Glomerular visceral epithelial cell (primary cell): Measurements from ENCODE around the gene UHRF2.
"Not testable (repeated sequence)": the region's sequence is repeated elsewhere in the genome, so short reads cannot be mapped to it uniquely, and the experiment has no call there.

ENCODE experiments used
- DNase-seq: peaks from one replicate; pipeline ENCODE4 v3.0.0-alpha.2; 2016; ENCODE audit errors: extremely low spot score

Gene UHRF2

GRCh38 chr9:6426117-6426516 is 13.1 kb downstream of the UHRF2 start:
- no peak for DNase-seq

- DNase-seq, result no peak
Measured at GRCh38 chr9:6428940-6429889, 16.2 kb downstream of the UHRF2 start.

GRCh38 chr9:6431038-6431437 is 18.0 kb downstream of the UHRF2 start:
- DNase-seq, result no peak

DNA sequence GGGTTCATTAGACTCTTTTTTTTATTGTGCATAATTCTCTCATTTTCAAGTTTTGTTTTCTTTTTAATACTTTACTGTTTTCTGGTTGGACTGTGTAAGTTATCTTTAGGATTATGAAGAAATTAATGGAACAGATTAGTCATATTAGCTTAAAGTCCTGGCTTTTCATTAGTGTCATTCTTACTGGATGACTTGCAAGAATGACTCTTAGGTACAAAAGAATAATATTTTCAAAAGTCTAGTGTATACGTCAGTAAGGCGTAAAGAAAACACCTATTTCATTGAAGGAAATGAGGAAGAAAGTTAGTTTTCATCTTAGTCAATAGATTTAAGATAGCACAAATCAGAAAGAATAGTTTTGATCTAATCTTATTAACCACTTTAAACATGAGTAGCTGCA is 20.4 kb downstream of the UHRF2 start:
- no peak for DNase-seq

- no peak for DNase-seq
Measured at GRCh38 chr9:6439051-6439703, 26.2 kb downstream of the UHRF2 start.

GRCh38 chr9:6440405-6440804 is 27.4 kb downstream of the UHRF2 start:
- DNase-seq, result no peak

- no peak for DNase-seq
Measured at GRCh38 chr9:6441269-6441668, 28.3 kb downstream of the UHRF2 start.

DNA sequence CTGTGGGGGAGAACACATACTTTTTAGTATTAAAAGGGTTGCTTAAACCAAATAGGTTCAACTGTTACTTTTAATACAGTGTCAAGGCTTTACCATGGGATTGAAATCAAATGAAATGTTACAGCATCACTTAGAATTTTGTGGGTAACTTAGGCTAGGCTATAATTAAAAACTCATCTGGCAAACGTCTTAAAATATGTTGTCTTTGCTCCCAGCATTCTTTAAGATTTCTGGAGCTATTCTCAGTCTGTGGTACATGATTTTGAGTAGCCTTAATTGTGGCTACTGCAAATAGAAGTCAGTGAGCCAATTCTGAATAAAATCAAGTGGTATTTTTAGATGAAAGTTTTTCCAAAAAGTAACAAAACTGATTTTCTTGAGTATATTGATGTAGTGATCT is 30.7 kb downstream of the UHRF2 start:
- DNase-seq, result no peak

- no peak for DNase-seq
Measured at GRCh38 chr9:6444128-6444527, 31.1 kb downstream of the UHRF2 start.

DNA sequence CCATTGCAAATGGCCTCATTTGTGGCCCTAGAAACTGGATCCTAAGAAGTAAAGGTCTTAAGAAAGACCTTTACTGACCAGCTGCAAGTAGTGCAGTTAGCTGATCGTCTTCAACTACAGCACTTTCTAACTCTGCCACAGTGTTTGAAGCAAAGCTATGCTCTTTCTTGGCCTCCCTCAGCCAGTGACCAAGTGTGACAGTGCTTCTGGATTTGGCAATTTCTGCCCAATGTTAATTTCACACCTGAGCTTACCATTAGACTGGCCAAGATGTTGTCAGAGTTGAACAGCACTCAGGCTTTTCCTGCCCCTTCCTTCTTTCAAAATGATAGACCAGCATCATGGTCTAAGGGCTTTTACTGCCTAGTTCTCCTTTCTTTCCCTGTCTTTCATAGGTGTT is 36.1 kb downstream of the UHRF2 start:
- no peak for DNase-seq

- no peak for DNase-seq
Measured at GRCh38 chr9:6449645-6450044, 36.6 kb downstream of the UHRF2 start.

DNA sequence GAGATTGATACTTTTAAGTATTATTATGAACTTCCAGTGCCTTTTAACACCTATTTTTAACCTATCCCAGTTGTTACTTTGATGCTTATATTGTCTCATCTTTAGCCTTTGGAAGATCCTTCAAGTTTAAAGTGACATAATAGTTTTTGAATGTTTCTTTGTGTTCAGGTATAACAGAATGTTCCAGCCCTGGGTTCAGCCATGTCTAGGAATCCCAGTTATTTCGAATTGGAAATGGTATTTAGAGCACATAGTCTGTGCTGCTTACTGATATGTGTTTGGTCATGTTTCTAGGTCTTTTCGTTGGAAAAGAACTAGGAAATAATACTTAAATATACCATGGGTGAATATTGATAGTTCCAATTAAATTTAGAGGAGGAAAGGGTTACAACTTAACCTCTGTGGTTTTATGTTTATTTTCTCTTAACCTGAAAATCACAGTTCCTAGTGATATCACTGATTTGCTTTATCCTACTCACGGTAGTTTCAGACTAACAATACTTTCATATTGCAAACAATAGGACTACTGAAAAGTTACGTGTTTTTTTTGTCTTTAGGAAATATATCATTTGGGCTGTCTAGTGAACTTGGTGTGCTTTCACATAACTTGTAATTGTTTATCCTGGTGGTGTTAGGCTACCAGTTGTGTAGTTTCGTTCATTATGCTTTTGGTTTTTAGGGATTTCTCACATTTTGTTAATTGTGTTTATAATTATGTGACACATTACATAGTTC is 37.8 kb downstream of the UHRF2 start:
- no peak for DNase-seq

DNA sequence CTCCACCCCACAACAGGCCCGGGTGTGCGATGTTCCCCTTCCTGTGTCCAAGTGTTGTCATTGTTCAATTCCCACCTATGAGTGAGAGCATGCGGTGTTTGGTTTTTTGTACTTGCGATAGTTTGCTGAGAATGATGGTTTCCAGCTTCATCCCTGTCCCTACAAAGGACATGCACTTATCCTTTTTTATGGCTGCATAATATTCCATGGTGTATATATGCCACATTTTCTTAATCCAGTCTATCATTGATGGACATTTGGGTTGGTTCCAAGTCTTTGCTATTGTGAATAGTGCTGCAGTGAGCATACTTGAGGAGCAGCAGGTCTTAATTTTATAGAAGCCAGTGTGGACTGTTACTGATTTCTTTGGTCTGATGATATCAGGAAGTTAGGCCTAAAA is 42.3 kb downstream of the UHRF2 start:
- not testable (repeated sequence) for DNase-seq

DNA sequence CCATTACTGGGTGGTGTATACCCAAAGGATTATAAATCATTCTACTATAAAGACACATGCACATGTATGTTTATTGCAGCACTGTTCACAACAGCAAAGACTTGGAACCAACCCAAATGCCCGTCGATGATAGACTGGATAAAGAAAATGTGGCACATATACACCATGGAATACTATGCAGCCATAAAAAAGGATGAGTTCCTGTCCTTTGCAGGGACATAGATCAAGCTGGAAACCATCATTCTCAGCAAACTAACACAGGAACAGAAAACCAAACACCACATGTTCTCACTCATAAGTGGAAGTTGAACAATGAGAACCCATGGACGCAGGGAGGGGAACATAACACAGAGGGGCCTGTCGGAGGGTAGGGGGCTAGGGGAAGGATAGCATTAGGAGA is 45.7 kb downstream of the UHRF2 start:
- DNase-seq, result not testable (repeated sequence)

DNA sequence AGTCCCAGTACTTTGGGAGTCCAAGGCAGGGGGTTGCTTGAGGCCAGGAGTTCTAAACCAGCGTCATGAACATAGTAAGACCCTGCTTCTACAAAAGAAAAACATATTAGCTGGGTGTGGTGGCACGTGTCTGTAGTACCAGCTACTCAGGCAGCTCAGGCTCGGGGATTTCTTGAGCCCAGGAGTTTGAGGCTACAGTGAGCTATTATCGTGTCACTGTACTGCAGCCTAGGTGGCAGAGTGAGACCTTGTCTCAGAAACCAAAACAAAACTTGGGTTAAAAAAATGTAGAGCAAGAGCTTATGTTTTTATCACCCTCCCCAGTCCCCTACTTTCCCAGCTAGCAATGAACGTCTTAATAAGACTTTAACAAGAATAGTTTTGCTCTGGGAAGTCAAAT is 46.7 kb downstream of the UHRF2 start:
- DNase-seq, result no peak

DNA sequence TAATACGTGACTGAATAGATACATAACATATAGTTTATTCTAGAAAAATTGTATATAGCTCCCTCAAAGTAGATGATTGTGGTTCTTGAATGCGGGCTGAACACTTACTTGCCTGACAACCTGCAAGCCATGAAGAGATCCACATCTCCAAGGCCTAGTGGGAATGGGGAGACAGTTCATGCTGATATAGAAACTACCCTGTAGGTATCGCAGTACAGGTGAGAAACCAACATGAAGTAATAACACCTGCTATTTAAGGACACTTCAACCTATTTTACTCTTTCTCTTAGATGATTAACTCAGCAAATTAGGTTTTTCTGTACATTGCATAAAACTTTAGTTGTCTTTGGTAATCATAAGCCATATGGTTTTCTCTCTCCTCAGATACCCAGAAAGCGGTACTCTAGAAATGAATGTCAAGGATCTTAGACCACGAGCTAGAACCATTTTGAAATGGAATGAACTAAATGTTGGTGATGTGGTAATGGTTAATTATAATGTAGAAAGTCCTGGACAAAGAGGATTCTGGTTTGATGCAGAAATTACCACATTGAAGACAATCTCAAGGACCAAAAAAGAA is 47.3 kb downstream of the UHRF2 start:
- DNase-seq, result no peak

- no peak for DNase-seq
Measured at GRCh38 chr9:6461619-6462018, 48.6 kb downstream of the UHRF2 start.

DNA sequence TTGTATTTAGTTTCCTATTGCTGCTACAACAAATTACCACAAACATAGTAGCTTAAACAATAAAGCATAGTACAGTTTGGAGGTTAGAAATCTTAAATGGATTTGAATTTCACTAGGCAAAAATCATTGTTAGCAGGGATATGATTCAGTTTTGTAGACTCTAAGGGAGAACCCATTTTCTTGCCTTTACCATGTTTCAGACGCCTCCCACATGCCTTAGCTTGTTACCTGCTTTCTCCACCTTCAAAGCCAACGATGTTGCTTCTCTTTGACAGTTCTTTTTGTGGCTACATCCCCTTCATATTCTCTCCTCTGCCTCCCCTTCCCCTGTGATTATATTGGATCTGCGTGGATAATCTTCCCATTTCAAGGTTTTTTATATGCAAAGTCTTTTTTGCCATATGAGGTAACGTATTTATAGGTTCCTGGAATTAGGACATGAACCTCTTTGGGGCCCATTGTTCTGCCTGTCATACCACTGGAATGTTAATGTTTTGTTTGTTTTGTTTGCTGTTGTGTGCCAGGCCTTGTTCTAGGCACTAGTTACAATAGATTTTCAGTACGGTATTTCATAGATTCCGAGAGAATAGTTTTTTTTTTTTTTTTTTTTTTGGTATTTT is 54.1 kb downstream of the UHRF2 start:
- no peak for DNase-seq

GRCh38 chr9:6471231-6471850 is 58.3 kb downstream of the UHRF2 start:
- DNase-seq, result no peak

- DNase-seq, result no peak
Measured at GRCh38 chr9:6473151-6473550, 60.2 kb downstream of the UHRF2 start.

GRCh38 chr9:6479959-6480358 is 67.0 kb downstream of the UHRF2 start:
- DNase-seq, result no peak
